ENCODE data around the gene NNAT.

NNAT gene

GRCh38 chr20:37558779-37559178 is 37.7 kb downstream of the NNAT start:
- Histone ChIP-seq H3K79me2 (ENCODE audit: insufficient read depth, low read length) (no peaks in the 10 kb centered on the region), H3K4me3 (ENCODE audit: low read depth, low read length, poor library complexity, severe bottlenecking) (no peak overlapping the region), H3K27me3 (ENCODE audit: insufficient read depth, low read length) (no peaks in the 10 kb centered on the region; the same call in 1 of the 2 replicates), H3F3A (ENCODE audit: insufficient read depth, low read length) (no peaks in the 10 kb centered on the region), H4K20me1 (ENCODE audit: insufficient read depth, low read length) (no peaks in the 10 kb centered on the region), H3K9me2 (ENCODE audit: low read depth, low read length) (no peaks in the 10 kb centered on the region), H3K4me1 (ENCODE audit: insufficient read depth, low read length, severe bottlenecking) (no peaks in the 10 kb centered on the region), H3K9ac (ENCODE audit: low read length) (no peak overlapping the region), H3K9me3 (ENCODE audit: low read length) (no peaks in the 10 kb centered on the region), H3K27ac (ENCODE audit: low read depth, low read length, poor library complexity, severe bottlenecking) (no peak overlapping the region), H2AFZ (ENCODE audit: low read length) (no peak overlapping the region), H3K36me3 (ENCODE audit: insufficient read depth, low read length) (no peaks in the 10 kb centered on the region), H3K4me2 (ENCODE audit: low read length) (no peak overlapping the region)
- TF ChIP-seq EZH2 (IDR thresholded peaks at IDR 0.05; ENCODE audit: borderline replicate concordance, low read length), result no peak
- TF ChIP-seq, protein P1, sequence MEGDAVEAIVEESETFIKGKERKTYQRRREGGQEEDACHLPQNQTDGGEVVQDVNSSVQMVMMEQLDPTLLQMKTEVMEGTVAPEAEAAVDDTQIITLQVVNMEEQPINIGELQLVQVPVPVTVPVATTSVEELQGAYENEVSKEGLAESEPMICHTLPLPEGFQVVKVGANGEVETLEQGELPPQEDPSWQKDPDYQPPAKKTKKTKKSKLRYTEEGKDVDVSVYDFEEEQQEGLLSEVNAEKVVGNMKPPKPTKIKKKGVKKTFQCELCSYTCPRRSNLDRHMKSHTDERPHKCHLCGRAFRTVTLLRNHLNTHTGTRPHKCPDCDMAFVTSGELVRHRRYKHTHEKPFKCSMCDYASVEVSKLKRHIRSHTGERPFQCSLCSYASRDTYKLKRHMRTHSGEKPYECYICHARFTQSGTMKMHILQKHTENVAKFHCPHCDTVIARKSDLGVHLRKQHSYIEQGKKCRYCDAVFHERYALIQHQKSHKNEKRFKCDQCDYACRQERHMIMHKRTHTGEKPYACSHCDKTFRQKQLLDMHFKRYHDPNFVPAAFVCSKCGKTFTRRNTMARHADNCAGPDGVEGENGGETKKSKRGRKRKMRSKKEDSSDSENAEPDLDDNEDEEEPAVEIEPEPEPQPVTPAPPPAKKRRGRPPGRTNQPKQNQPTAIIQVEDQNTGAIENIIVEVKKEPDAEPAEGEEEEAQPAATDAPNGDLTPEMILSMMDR (IDR thresholded peaks at IDR 0.05; ENCODE audit: low read length), result no peak

- H2AFZ ChIP-seq (ENCODE audit: low read length), result no peak overlapping the region
- H3K27me3 ChIP-seq (ENCODE audit: insufficient read depth, low read length), result no peaks in the 10 kb centered on the region; the same call in 1 of the 2 replicates
- H4K20me1 ChIP-seq (ENCODE audit: insufficient read depth, low read length), result no peaks in the 10 kb centered on the region
- H3K4me3 ChIP-seq (ENCODE audit: low read depth, low read length, poor library complexity, severe bottlenecking), result no peak overlapping the region
- no peak overlapping the region for H3K9ac ChIP-seq (ENCODE audit: low read length)
- H3K27ac ChIP-seq (ENCODE audit: low read depth, low read length, poor library complexity, severe bottlenecking), result no peak overlapping the region
- H3K9me3 ChIP-seq (ENCODE audit: low read length), result no peaks in the 10 kb centered on the region
- no peaks in the 10 kb centered on the region for H3K36me3 ChIP-seq (ENCODE audit: insufficient read depth, low read length)
- H3K79me2 ChIP-seq (ENCODE audit: insufficient read depth, low read length), result no peaks in the 10 kb centered on the region
- TF ChIP-seq, protein P1 (IDR thresholded peaks at IDR 0.05; ENCODE audit: low read length), result no peak
- no peak for TF ChIP-seq EZH2 (IDR thresholded peaks at IDR 0.05; ENCODE audit: borderline replicate concordance, low read length)
- no peaks in the 10 kb centered on the region for H3K4me1 ChIP-seq (ENCODE audit: insufficient read depth, low read length, severe bottlenecking)
- no peak overlapping the region for H3K4me2 ChIP-seq (ENCODE audit: low read length)
- H3F3A ChIP-seq (ENCODE audit: insufficient read depth, low read length), result no peaks in the 10 kb centered on the region
- no peaks in the 10 kb centered on the region for H3K9me2 ChIP-seq (ENCODE audit: low read depth, low read length)
Measured at GRCh38 chr20:37559312-37560027, 38.4 kb downstream of the NNAT start.

- H3K9me2 ChIP-seq (ENCODE audit: low read depth, low read length), result no peaks in the 10 kb centered on the region
- H3K4me1 ChIP-seq (ENCODE audit: insufficient read depth, low read length, severe bottlenecking), result no peaks in the 10 kb centered on the region
- H3K4me3 ChIP-seq (ENCODE audit: low read depth, low read length, poor library complexity, severe bottlenecking), result no peak overlapping the region
- TF ChIP-seq, protein P1 (IDR thresholded peaks at IDR 0.05; ENCODE audit: low read length), result no peak
- no peak for TF ChIP-seq EZH2 (IDR thresholded peaks at IDR 0.05; ENCODE audit: borderline replicate concordance, low read length)
- H3K9ac ChIP-seq (ENCODE audit: low read length), result no peak overlapping the region
- H3K27me3 ChIP-seq (ENCODE audit: insufficient read depth, low read length), result no peaks in the 10 kb centered on the region; the same call in 1 of the 2 replicates
- no peaks in the 10 kb centered on the region for H3K79me2 ChIP-seq (ENCODE audit: insufficient read depth, low read length)
- no peaks in the 10 kb centered on the region for H3K36me3 ChIP-seq (ENCODE audit: insufficient read depth, low read length)
- H4K20me1 ChIP-seq (ENCODE audit: insufficient read depth, low read length), result no peaks in the 10 kb centered on the region
- no peaks in the 10 kb centered on the region for H3F3A ChIP-seq (ENCODE audit: insufficient read depth, low read length)
- H3K9me3 ChIP-seq (ENCODE audit: low read length), result no peaks in the 10 kb centered on the region
- no peak overlapping the region for H3K27ac ChIP-seq (ENCODE audit: low read depth, low read length, poor library complexity, severe bottlenecking)
- no peak overlapping the region for H3K4me2 ChIP-seq (ENCODE audit: low read length)
- H2AFZ ChIP-seq (ENCODE audit: low read length), result no peak overlapping the region
Measured at GRCh38 chr20:37560629-37561028, 39.6 kb downstream of the NNAT start.

Data from OCI-LY1 (cell line).